GM12891 (cell line): Measurements from ENCODE around the gene CD81.

Experiments
- POLR2A ChIP-seq: IDR thresholded peaks from 2 replicates; pipeline ENCODE4 v1.6.1; 2011; ENCODE audit warnings: low read depth, low read length, control low read depth
- POLR2AphosphoS5 ChIP-seq: IDR thresholded peaks from 2 replicates; pipeline ENCODE4 v1.6.1; 2011; ENCODE audit warnings: low read depth, low read length, control low read depth
- TAF1 ChIP-seq: IDR thresholded peaks from 2 replicates; pipeline ENCODE4 v1.6.1; 2011; ENCODE audit warnings: low read depth, low read length, control low read depth

GRCh38 chr11:2374456-2375201 lies 2.5 kb upstream of the CD81 start:
- TF ChIP-seq TAF1, result no peak
- TF ChIP-seq POLR2A, result no peak
- TF ChIP-seq POLR2AphosphoS5, result no peak
